SK-N-SH treated with all-trans-retinoic acid at 6 μM for 48 hours (cell line): ENCODE measurements around the gene ARL15.

Experiments
- ARNTL ChIP-seq: fragments of 450-650 bp; formaldehyde crosslinking; IDR thresholded peaks from 2 replicates; pipeline ENCODE4 v1.5.0; 2020; ENCODE audit warnings: low read depth, mild to moderate bottlenecking, moderate library complexity, borderline replicate concordance
- BACH2 ChIP-seq: fragments of 250-450 bp; sonication (Bioruptor Pico); IDR thresholded peaks from 2 replicates; pipeline ENCODE4 v1.9.0; 2021; ENCODE audit warnings: mild to moderate bottlenecking, borderline replicate concordance
- CREB5 ChIP-seq: fragments of 250-450 bp; sonication (Bioruptor Pico); IDR thresholded peaks from 2 replicates; pipeline ENCODE4 v1.5.1; 2020; ENCODE audit warnings: low read depth, mild to moderate bottlenecking, moderate library complexity
- GLIS3 ChIP-seq: fragments of 250-450 bp; sonication (Bioruptor Pico); IDR thresholded peaks from 2 replicates; pipeline ENCODE4 v1.5.0; 2020; ENCODE audit warnings: mild to moderate bottlenecking, moderate library complexity
- ISL1 ChIP-seq: fragments of 250-450 bp; sonication (Bioruptor Pico); IDR thresholded peaks from 2 replicates; pipeline ENCODE4 v2.1.2; 2022; ENCODE audit warnings: mild to moderate bottlenecking, moderate library complexity
- PATZ1 ChIP-seq: fragments of 250-450 bp; sonication (Bioruptor Pico); IDR thresholded peaks from 2 replicates; pipeline ENCODE4 v1.8.0; 2020; ENCODE audit warnings: mild to moderate bottlenecking, moderate library complexity, borderline replicate concordance
- SNAI2 ChIP-seq: fragments of 250-450 bp; sonication (Bioruptor Pico); IDR thresholded peaks from 2 replicates; pipeline ENCODE4 v1.5.0; 2020; ENCODE audit warnings: mild to moderate bottlenecking, moderate library complexity
- TCF4 ChIP-seq: fragments of 250-450 bp; sonication (Bioruptor Pico); IDR thresholded peaks from 2 replicates; pipeline ENCODE4 v1.8.0; 2021; ENCODE audit warnings: mild to moderate bottlenecking, moderate library complexity, borderline replicate concordance
- ZC3H10 ChIP-seq: fragments of 250-450 bp; sonication (Bioruptor Pico); IDR thresholded peaks from 2 replicates; pipeline ENCODE4 v1.5.1; 2021; ENCODE audit warnings: mild to moderate bottlenecking, moderate library complexity
- ZNF8 ChIP-seq: fragments of 450-650 bp; formaldehyde crosslinking; IDR thresholded peaks from 2 replicates; pipeline ENCODE4 v1.5.0; 2020; ENCODE audit warnings: mild to moderate bottlenecking, moderate library complexity

GRCh38 chr5:54178207-54178606 lies 132.2 kb downstream of the ARL15 start:
- TF ChIP-seq ARNTL (no peak), ISL1 (CRISPR knock-in tag) (no peak), BACH2 (no peak), PATZ1 (CRISPR knock-in tag) (no peak), GLIS3 (CRISPR knock-in tag) (no peak), TCF4 (no peak), ZNF8 (CRISPR knock-in tag) (no peak), ZC3H10 (CRISPR knock-in tag) (no peak), CREB5 (CRISPR knock-in tag) (no peak), SNAI2 (CRISPR knock-in tag) (no peak)
